GM03348 (cell line): ENCODE data around the gene SUB1.

Source experiments
- DNase-seq: peaks from one replicate; pipeline ENCODE4 v3.0.0; 2012; ENCODE audit warnings: low spot score

SUB1 gene

DNA sequence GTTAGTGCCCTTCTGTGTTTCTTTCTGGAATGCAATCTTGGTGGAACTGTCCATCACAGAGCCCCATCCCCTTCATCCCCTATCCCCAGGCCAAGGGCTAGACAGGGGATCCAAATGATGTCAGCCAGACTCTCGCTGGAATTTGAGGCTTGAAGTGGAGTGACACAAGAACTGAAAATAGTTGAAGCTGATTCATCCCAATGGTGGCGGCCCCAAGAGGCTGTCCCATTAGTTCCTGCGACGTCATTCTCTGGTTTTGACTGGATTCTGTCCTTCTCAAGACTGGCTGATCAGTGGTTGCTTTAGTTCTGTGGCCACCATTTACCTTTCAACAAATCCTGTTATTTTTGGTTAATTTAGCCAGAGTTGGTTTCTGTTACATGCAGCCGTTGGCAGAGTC is 59.9 kb downstream of the SUB1 start:
- no peak for DNase-seq

DNA sequence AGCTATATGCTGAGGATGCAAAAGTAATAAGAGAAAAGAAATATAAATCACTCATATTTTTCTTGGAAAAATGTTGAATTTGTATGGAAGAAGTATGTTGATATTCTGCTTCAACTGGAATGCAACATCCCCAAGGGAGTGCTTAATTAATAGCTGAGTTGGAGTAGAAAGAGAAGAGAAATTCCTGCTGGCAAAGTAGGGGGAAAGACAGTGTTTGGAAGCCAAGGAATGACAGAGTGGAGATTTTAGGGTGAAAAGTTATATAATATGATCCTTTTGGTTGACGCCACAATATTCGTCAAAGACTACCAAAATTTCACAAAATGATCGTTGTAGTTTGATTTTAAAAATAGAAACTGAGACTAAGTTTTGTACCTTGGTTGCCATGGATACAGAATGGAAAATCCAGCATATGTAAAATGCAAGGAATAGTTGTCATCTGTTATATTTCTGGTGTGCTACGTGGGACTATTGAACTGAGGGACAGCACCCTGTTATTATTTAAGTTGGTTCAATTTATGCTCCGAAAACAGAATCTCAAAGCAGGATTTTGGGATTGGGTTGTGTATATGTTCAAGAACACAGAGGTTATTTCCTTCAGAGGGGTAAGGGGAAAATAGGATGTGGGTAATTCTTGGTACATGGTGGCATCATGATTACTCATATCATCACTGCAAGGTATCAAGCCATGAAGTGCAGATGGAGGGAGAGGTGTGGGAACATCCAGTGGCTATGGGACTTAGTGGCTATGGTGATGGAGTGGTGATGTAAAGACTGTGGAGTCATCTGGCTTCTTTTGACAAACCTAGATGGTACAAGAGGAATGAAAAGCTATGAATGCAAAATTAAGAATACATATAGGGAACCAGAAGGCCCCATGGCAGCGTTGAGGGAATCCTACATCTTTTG is 61.0 kb downstream of the SUB1 start:
- DNase-seq: no peak

DNA sequence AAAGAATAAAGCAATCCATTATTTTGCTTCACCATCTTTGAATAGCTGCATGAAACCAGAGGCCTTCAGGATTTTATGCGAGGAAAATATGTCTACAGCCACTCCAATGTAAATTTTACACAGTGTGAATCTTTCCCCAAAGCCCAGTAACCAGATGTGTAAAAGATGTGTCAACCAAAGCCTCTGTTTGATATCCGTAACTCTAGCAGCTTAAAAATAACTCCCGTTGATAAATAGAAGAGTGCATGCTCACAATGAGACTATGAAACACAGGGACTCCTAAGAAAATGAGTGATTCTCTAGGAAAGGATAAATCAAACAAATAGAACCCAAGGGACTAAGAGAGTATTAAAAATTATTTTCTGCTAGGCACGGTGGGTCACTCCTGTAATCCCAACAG is 65.7 kb downstream of the SUB1 start:
- DNase-seq: no peak

DNA sequence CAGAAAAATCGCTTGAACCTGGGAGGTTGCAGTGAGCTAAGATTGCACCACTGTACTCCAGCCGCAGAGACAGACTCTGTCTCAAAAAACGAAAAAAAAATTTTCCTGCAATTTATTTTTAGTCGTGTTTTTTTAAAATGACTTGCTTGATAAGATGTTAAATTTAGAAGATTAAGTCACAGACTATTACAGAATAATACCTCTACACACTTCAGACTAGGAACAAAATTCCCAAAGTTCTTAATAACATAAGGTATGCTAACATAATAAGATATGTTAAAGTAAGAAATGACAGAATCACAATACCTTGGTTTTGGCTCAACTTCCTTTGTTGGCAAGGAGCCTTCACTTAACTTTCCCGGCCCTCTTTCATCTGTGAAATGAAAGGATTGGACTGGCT is 66.3 kb downstream of the SUB1 start:
- DNase-seq: no peak
